CD4-positive, alpha-beta memory T cell (primary cell): ENCODE data around the gene DOLPP1. TPM values are rescaled to one million over a fixed set of nuclear protein-coding genes. Genes with fewer than 3 reads are reported as not detected.
"Not testable (repeated sequence)": the region's sequence is repeated elsewhere in the genome, so short reads cannot be mapped to it uniquely, and the experiment has no call there.

ENCODE experiments used
- CTCF ChIA-PET: fragments of 350-600 bp; sonication (Branson Sonifier 250); formaldehyde crosslinking; loops from one replicate; lab custom pipeline; 2021; ENCODE audit warnings: inconsistent platforms; ENCODE audit not compliant: partially characterized antibody; lab: Charles Lee
- POLR2A ChIA-PET: fragments of 350-600 bp; sonication (Branson Sonifier 250); formaldehyde crosslinking; loops from one replicate; lab custom pipeline; 2021; ENCODE audit not compliant: partially characterized antibody; lab: Charles Lee
- DNase-seq, 5 donors: peaks; one replicate each; pipeline versions ENCODE4 v3.0.0 to v3.0.0-alpha.2; 2020 to 2022; ENCODE audit warnings: mixed read lengths in 1 of 5
- H3K27ac ChIP-seq: one replicate; pipeline ENCODE4 v1.7.0; 2013; ENCODE audit warnings: low read depth, low read length
- H3K27me3 ChIP-seq: 2 replicates; pipeline ENCODE4 v1.7.0; 2013; ENCODE audit warnings: mild to moderate bottlenecking, low read length, moderate library complexity; ENCODE audit not compliant: insufficient read depth
- H3K36me3 ChIP-seq: 2 replicates; pipeline ENCODE4 v1.7.0; 2013; ENCODE audit warnings: mild to moderate bottlenecking, low read length, moderate library complexity; ENCODE audit not compliant: insufficient read depth
- H3K4me1 ChIP-seq: 2 replicates; pipeline ENCODE4 v1.7.0; 2013; ENCODE audit warnings: mild to moderate bottlenecking, low read length, moderate library complexity; ENCODE audit not compliant: insufficient read depth
- H3K4me3 ChIP-seq, 2 donors: one replicate each; pipeline ENCODE4 v1.7.0; 2013; ENCODE audit warnings: low read length in 2 of 2, mild to moderate bottlenecking in 1 of 2
- H3K9me3 ChIP-seq, 2 donors: one replicate each; pipeline ENCODE4 v1.7.0; 2013; ENCODE audit warnings: low read length in 2 of 2, control low read depth in 1 of 2; ENCODE audit not compliant: control insufficient read depth in 1 of 2
- H3K27ac Mint-ChIP-seq, 7 donors: one replicate each; pipeline ENCODE4 v1.8.0; 2020 to 2021; ENCODE audit warnings: mixed read lengths in 7 of 7, mild to moderate bottlenecking in 6 of 7, inconsistent platforms in 3 of 7, moderate library complexity in 3 of 7
- H3K27me3 Mint-ChIP-seq, 2 donors: one replicate each; pipeline ENCODE4 v1.8.0; 2020 to 2021; ENCODE audit warnings: mixed read lengths in 2 of 2
- H3K36me3 Mint-ChIP-seq, 2 donors: one replicate each; pipeline ENCODE4 v1.8.0; 2020 to 2021; ENCODE audit warnings: mixed read lengths in 2 of 2, inconsistent platforms in 1 of 2, mild to moderate bottlenecking in 1 of 2
- H3K4me1 Mint-ChIP-seq, 4 donors: one replicate each; pipeline ENCODE4 v1.8.0; 2020 to 2021; ENCODE audit warnings: mixed read lengths in 4 of 4, mild to moderate bottlenecking in 1 of 4
- H3K4me3 Mint-ChIP-seq, 8 donors: one replicate each; pipeline ENCODE4 v1.8.0; 2020 to 2021; ENCODE audit warnings: mixed read lengths in 8 of 8, mild to moderate bottlenecking in 7 of 8, moderate library complexity in 6 of 8, inconsistent platforms in 3 of 8
- H3K9me3 Mint-ChIP-seq, 8 donors: one replicate each; pipeline ENCODE4 v1.8.0; 2020 to 2021; ENCODE audit warnings: mixed read lengths in 8 of 8, mild to moderate bottlenecking in 5 of 8, inconsistent platforms in 3 of 8, moderate library complexity in 1 of 8
- intact Hi-C: fragments of 100-400 bp; cut with micrococcal nuclease; formaldehyde crosslinking; loops from one replicate; pipeline ENCODE4 v1.15.1; 2023
- polyA plus RNA-seq, 2 donors: library from polyadenylated mRNA; unstranded; fragments of 300-500 nt; fragmentation: Illumina TruSeq; gene quantifications; one replicate each; pipeline ENCODE4 v1.2.3, GENCODE V29; 2021
- total RNA-seq, 2 experiments: library from RNA; stranded (reverse); gene quantifications; one replicate each; pipeline ENCODE4 v1.2.3, GENCODE V29; 2021

Gene DOLPP1
- total and polyA plus RNA-seq, 4 experiments from 2014 or later: 10.1 to 13.0 (median 12.1) TPM

DNA sequence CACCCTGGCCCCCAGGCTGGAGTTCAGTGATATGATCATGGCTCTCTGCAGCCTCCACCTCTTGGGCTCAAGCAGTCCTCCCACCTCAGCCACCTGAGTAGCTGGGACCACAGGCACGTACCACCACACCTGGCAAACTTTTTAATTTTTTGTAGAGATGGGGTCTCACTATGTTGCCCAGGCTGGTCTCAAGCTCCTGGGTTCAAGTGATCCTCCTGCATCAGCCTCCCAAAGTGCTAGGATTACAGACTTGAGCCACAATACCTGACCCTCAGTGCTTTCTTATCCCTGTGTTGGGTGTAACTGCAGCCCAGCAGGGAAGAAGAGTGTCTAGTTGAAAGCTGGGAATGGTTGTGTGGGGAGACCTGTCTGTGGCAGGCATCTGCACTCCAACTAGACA is 41.2 kb downstream of the DOLPP1 start:
- no peak overlapping the region for H3K27ac Mint-ChIP-seq
- no peak for DNase-seq
- no peaks in the 10 kb centered on the region for H3K27me3 ChIP-seq
- no peaks in the 10 kb centered on the region for H3K27me3 Mint-ChIP-seq
- ChIA-PET POLR2A (interaction anchor here (1.0 to 2.0 kb wide), 2 partner anchors 10 to 11 kb away, joined by 4 read pairs; partner anchors contain the start of gene PTPA), CTCF (interaction anchor here (2.1 to 2.5 kb wide), 3 partner anchors 9 to 503 kb away, joined by 6 to 15 read pairs (median 7); partner anchors contain the start of gene NTMT1)
- H3K36me3 Mint-ChIP-seq: peaks cover 23 to 36% of the 10 kb centered on the region in 2 donors
- H3K4me1 Mint-ChIP-seq: peaks cover 0 to 7% (median 0%) of the 10 kb centered on the region in 4 donors
- H3K4me1 ChIP-seq: no peaks in the 10 kb centered on the region
- intact Hi-C loops: no loop called here
- no peaks in the 10 kb centered on the region for H3K9me3 ChIP-seq
- H3K36me3 ChIP-seq: peaks cover 34% of the 10 kb centered on the region
- no peaks in the 10 kb centered on the region for H3K9me3 Mint-ChIP-seq
- no peak overlapping the region for H3K4me3 ChIP-seq
- no peak overlapping the region for H3K27ac ChIP-seq
- no peak overlapping the region for H3K4me3 Mint-ChIP-seq

DNA sequence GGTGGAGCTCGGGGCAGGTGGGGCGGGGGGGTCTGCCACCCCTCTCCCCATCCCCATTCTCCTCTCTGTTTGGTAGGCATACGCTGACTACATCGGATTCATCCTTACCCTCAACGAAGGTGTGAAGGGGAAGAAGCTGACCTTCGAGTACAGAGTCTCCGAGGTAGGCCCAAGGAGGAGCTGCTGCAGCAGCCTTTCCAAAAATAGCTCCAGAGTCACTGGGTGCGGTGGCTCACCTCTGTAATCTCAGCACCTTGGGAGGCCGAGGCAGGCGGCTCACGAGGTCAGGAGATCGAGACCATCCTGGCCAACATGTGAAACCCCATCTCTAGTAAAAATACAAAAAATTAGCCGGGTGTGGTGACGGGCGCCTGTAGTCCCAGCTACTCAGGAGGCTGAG is 42.1 kb downstream of the DOLPP1 start:
- H3K27ac Mint-ChIP-seq, H3K9me3 ChIP-seq, H3K4me3 ChIP-seq, H3K9me3 Mint-ChIP-seq, H3K27me3 Mint-ChIP-seq, H3K4me1 Mint-ChIP-seq, intact Hi-C loops, DNase-seq, H3K27me3 ChIP-seq, H3K27ac ChIP-seq, H3K4me3 Mint-ChIP-seq, H3K4me1 ChIP-seq: not testable (repeated sequence)
- ChIA-PET CTCF (interaction anchor here (0.8 to 2.5 kb wide), 4 partner anchors 9 to 502 kb away, joined by 4 to 15 read pairs (median 6); partner anchors contain the start of gene NTMT1), POLR2A (interaction anchor here (1.0 kb wide), 1 partner anchor 12 kb away, joined by 4 read pairs; the partner anchor contains the start of gene PTPA)
- peaks cover 29 to 42% of the 10 kb centered on the region in 2 donors for H3K36me3 Mint-ChIP-seq
- H3K36me3 ChIP-seq: peaks cover 34% of the 10 kb centered on the region

DNA sequence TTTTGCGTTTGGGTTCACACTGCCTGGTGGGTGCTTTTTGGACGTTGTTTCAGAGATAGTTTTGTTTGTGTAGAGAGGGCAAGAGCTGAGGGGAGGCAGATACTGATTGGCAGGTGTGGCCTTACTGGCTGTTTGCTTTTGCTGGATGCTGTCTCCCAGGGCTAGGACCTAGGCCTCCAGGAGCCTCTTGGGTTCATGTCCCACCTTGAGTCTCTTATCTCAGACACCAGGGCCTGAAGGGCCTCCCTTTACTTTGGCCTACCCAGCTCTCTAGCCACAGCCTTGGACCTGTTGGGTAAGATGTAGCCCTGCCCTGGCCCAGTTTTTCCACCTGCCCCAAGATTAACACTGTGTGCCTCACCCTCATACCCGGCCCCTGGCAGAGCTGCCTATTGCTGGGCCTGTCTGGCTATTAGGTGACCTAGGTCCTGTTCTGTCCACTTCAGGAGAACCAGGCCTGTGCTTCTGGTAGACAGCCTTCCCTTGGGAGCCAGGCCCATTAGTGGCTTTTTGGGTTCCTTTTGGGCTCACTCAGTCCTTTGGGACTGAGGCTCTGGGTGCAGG is 43.7 kb downstream of the DOLPP1 start:
- Histone ChIP-seq H3K9me3 (no peaks in the 10 kb centered on the region), H3K4me3 (no peak overlapping the region), H3K27ac (no peak overlapping the region), H3K4me1 (no peaks in the 10 kb centered on the region), H3K27me3 (no peaks in the 10 kb centered on the region), H3K36me3 (peaks cover 40% of the 10 kb centered on the region)
- no peaks in the 10 kb centered on the region for H3K9me3 Mint-ChIP-seq
- no peak for DNase-seq
- ChIA-PET POLR2A (no interaction called here), CTCF (interaction anchor here (1.0 to 2.1 kb wide), 2 partner anchors 49 to 501 kb away, joined by 3 to 6 read pairs; partner anchors contain the start of gene NTMT1)
- H3K4me3 Mint-ChIP-seq: no peak overlapping the region
- peak overlapping the region in 2 of 7 donors; percentile 12 to 18 for H3K27ac Mint-ChIP-seq
- intact Hi-C loops: no loop called here
- H3K36me3 Mint-ChIP-seq: peaks cover 27 to 49% of the 10 kb centered on the region in 2 donors
- peaks cover 0 to 7% (median 0%) of the 10 kb centered on the region in 4 donors for H3K4me1 Mint-ChIP-seq
- H3K27me3 Mint-ChIP-seq: no peaks in the 10 kb centered on the region

DNA sequence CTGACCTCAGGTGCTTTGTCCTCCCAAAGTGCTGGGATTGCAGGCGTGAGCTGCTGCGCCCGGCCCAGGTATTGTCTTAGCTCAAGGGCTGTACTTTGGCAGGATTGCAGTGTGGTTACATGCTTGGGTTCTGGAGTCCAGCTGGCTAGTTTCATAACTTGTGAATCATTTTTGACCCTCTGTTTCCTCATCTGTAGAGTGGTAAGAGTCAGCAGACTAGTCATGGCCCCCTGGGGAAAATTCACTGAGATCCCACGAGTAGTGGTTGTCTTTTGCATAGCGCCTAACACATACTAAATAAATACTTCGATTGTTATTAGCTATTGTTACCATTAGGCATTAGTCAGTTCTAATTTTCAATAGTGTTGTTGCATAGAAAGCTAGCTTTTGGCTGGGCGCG is 44.6 kb downstream of the DOLPP1 start:
- no peak overlapping the region for H3K27ac ChIP-seq
- ChIA-PET POLR2A (interaction anchor here (0.6 kb wide), 1 partner anchor 14 kb away, joined by 3 read pairs; the partner anchor contains the start of gene PTPA), CTCF (interaction anchor here (1.0 to 2.1 kb wide), 4 partner anchors 9 to 500 kb away, joined by 3 to 13 read pairs (median 3); no protein-coding TSS in a partner anchor)
- H3K4me3 Mint-ChIP-seq: no peak overlapping the region
- intact Hi-C loops: no loop called here
- no peaks in the 10 kb centered on the region for H3K27me3 Mint-ChIP-seq
- no peak overlapping the region for H3K27ac Mint-ChIP-seq
- H3K9me3 Mint-ChIP-seq: no peaks in the 10 kb centered on the region
- H3K36me3 ChIP-seq: peaks cover 38% of the 10 kb centered on the region
- no peak overlapping the region for H3K4me3 ChIP-seq
- no peaks in the 10 kb centered on the region for H3K4me1 ChIP-seq
- H3K4me1 Mint-ChIP-seq: peaks cover 0 to 7% (median 0%) of the 10 kb centered on the region in 4 donors
- H3K36me3 Mint-ChIP-seq: peaks cover 25 to 49% of the 10 kb centered on the region in 2 donors
- no peaks in the 10 kb centered on the region for H3K27me3 ChIP-seq
- no peaks in the 10 kb centered on the region for H3K9me3 ChIP-seq
- no peak for DNase-seq

DNA sequence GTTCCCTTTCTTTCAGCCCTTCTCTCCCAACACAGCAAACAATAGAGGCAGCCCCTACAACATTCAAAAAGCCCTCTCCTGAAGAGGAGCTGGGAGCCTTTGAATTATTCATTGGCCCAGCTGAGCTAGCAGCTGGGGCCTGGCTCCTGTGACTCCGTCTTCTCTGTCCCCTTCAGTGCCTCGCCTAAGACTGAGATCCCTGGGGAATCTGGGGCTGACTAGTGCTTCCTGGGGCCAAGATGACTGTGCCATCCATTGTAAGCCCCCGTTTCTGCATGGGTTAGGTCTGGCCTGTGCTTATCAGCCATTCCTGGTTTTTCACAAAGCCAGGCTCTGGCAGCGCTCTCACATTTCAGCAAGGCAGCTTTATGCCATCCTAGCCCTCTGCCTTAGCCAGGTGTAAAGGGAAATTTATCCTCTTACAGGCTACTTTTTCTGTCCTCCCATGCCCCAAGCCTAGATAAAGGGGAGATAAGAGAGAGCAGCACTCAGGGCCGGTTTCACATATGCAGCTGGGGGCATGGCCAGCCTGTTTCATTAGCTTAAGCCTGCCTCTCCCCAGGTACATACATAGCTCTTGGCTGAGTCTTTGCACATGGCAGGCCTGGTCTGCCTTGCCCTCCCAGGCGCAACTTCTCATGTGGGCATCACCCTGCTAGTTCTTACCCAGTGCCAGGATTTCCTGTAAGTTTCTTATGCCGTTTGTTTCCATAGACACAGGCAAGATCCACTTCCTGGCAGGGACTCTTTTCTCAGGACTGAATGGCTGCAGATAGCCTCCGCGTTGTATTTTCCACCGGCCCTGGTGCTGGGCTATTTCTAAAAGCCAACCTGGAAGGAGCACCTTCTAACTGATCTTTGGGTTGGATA is 46.1 kb downstream of the DOLPP1 start:
- H3K36me3 ChIP-seq: peaks cover 23% of the 10 kb centered on the region
- CTCF ChIA-PET: interaction anchor here (1.1 to 8.9 kb wide), 3 partner anchors 12 to 17 kb away, joined by 4 to 127 read pairs (median 13); no protein-coding TSS in a partner anchor
- intact Hi-C loops: no loop called here
- POLR2A ChIA-PET: no interaction called here
- H3K4me1 ChIP-seq: peaks cover 7% of the 10 kb centered on the region
- no peak overlapping the region for H3K4me3 ChIP-seq
- H3K4me1 Mint-ChIP-seq: peaks cover 0 to 9% (median 5%) of the 10 kb centered on the region in 4 donors
- H3K4me3 Mint-ChIP-seq: no peak overlapping the region
- no peak overlapping the region for H3K27ac ChIP-seq
- no peak for DNase-seq
- peaks cover 24 to 47% of the 10 kb centered on the region in 2 donors for H3K36me3 Mint-ChIP-seq
- H3K27ac Mint-ChIP-seq: no peak overlapping the region
- H3K27me3 ChIP-seq: no peaks in the 10 kb centered on the region
- H3K27me3 Mint-ChIP-seq: no peaks in the 10 kb centered on the region
- no peaks in the 10 kb centered on the region for H3K9me3 ChIP-seq
- H3K9me3 Mint-ChIP-seq: no peaks in the 10 kb centered on the region

DNA sequence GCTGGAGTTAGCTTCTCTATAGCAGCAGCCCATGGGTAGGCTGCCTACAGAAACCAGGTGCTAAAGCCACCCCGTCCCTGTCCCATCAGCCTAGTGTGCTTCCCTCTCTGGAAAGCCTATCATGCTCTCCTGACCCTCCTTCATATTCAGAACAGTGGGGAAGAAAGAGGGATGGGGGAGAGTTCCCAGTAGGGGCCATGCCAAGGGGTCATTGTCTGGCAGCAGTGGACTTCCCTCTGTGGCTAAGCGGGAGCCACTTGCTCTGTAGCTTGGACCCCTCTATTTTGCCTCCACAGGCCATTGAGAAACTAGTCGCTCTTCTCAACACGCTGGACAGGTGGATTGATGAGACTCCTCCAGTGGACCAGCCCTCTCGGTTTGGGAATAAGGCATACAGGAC is 47.8 kb downstream of the DOLPP1 start:
- intact Hi-C loops: no loop called here
- no peak for DNase-seq
- Mint-ChIP-seq H3K4me3 (no peak overlapping the region), H3K27ac (peak overlapping the region in 1 of 7 donors; percentile 64), H3K36me3 (peaks cover 24 to 45% of the 10 kb centered on the region in 2 donors), H3K4me1 (peaks cover 0 to 11% (median 5%) of the 10 kb centered on the region in 4 donors), H3K27me3 (no peaks in the 10 kb centered on the region), H3K9me3 (no peaks in the 10 kb centered on the region)
- Histone ChIP-seq H3K4me1 (peaks cover 8% of the 10 kb centered on the region), H3K27ac (no peak overlapping the region), H3K36me3 (peaks cover 20% of the 10 kb centered on the region), H3K27me3 (no peaks in the 10 kb centered on the region), H3K4me3 (no peak overlapping the region), H3K9me3 (no peaks in the 10 kb centered on the region)
- ChIA-PET CTCF (interaction anchor here (0.8 to 8.9 kb wide), 6 partner anchors 11 to 655 kb away, joined by 3 to 127 read pairs (median 48); partner anchors contain the start of genes C9orf50 and NTMT1), POLR2A (interaction anchor here (0.6 kb wide), 1 partner anchor 772 kb away, joined by 3 read pairs; no protein-coding TSS in a partner anchor)
